Heart left ventricle (tissue), 13 donors: ENCODE measurements around the gene KCNG2.

Experiments
- POLR2A ChIP-seq, 2 donors: fragments of 450-650 bp; IDR thresholded peaks; one replicate each; pipeline ENCODE4 v1.6.1; 2017; ENCODE audit warnings: antibody characterized with exemption in 2 of 2, mild to moderate bottlenecking in 2 of 2, moderate library complexity in 2 of 2
- TF ChIP-seq, protein P1 (sequence below), 12 donors: fragments of 200-600 bp; sonication (generic) in 4 of 12; IDR thresholded peaks; one replicate each; pipeline versions ENCODE4 v1.5.0 to v1.8.0; 2018 to 2022; ENCODE audit warnings: antibody characterized with exemption in 12 of 12, mild to moderate bottlenecking in 5 of 12
- donor health status: ischemic (EF 13 %, LVEDD 7.1; RV severe dilation, severe dysfunction).
- donor health status: DM: no; HTN: yes; CAD: no.
- donor health status: DM: no; HTN: no; CAD: no.
- donor health status: ischemic (EF 25% LVEDD 6.9; RV normal size, moderate dysfunction).
- donor health status: ischemic (EF 25% LVEDD 5.7; RV mildly dilated, moderate dysfunction).
- donor health status: ischemic (EF 35%, LVEDD 5.7; RV mildly dilated, moderate dysfunction).
- donor health status: nonischemic (EF 11% LVEDD 7.7; RV severe dilation, severe dysfunction).
- donor health status: DM: yes; HTN: yes; CAD: no.
- donor health status: PGD.
- donor health status: ischemic (EF 29% LVEDD 5.4; RV normal size, mild dysfunction).
- donor health status: nonischemic (EF 23%, LVEDD 6.1; RV moderate dilation, normal function).

DNA sequence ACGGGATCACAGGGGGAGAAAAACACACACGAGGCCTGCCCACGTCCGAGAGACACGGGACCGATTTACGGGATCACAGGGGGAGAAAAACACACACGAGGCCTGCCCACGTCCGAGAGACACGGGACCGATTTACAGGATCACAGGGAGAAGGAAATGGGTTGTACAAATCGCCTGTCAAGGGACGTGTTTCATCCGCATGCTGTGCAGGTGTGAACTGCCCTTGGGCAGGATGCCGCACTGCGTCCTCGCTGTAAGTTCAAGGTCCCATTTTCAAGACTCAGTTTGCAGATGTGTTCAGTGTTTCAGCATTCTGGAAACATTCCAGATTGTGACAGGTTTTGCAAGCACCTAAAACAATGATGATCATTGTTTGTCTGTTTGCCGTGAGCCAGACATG is 2.3 kb upstream of the KCNG2 start:
- TF ChIP-seq POLR2A (IDR thresholded peaks at IDR 0.05): no peak
- TF ChIP-seq, protein P1, sequence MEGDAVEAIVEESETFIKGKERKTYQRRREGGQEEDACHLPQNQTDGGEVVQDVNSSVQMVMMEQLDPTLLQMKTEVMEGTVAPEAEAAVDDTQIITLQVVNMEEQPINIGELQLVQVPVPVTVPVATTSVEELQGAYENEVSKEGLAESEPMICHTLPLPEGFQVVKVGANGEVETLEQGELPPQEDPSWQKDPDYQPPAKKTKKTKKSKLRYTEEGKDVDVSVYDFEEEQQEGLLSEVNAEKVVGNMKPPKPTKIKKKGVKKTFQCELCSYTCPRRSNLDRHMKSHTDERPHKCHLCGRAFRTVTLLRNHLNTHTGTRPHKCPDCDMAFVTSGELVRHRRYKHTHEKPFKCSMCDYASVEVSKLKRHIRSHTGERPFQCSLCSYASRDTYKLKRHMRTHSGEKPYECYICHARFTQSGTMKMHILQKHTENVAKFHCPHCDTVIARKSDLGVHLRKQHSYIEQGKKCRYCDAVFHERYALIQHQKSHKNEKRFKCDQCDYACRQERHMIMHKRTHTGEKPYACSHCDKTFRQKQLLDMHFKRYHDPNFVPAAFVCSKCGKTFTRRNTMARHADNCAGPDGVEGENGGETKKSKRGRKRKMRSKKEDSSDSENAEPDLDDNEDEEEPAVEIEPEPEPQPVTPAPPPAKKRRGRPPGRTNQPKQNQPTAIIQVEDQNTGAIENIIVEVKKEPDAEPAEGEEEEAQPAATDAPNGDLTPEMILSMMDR (IDR thresholded peaks at IDR 0.05): no peak
